ENCODE measurements around the gene CC2D2B.
"Not testable (repeated sequence)": the region's sequence is repeated elsewhere in the genome, so short reads cannot be mapped to it uniquely, and the experiment has no call there.

The CC2D2B gene

DNA sequence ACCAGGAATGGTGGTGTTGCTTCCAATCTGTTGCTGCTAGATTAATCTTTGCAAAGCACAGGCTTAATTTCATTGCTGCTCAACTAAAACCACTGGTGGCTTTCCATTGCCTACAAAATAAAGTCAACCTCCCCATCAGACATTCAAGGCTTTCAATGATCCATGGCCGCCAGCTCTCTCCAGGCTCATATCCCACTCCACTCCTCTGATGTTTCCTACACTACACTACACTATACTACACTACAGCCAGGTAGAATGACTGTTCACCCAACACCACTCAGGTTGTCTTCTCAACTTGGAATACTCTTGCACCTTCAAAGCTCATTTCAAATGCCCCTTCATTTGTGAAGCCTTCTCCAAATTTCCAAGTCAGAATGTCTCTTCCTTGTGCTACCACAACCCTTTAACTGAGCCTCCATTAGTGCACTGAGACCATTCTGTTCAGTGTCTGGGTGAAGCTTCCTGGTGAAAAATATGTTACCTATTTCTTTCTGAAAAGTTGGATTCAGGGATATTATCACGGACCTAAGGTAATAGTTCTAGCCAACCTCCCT lies 35.5 kb upstream of the CC2D2B start:
- TF ChIP-seq EZH2phosphoT487 (IDR thresholded peaks at IDR 0.05; ENCODE audit: low read depth) = no peak
- TF ChIP-seq, protein P1, sequence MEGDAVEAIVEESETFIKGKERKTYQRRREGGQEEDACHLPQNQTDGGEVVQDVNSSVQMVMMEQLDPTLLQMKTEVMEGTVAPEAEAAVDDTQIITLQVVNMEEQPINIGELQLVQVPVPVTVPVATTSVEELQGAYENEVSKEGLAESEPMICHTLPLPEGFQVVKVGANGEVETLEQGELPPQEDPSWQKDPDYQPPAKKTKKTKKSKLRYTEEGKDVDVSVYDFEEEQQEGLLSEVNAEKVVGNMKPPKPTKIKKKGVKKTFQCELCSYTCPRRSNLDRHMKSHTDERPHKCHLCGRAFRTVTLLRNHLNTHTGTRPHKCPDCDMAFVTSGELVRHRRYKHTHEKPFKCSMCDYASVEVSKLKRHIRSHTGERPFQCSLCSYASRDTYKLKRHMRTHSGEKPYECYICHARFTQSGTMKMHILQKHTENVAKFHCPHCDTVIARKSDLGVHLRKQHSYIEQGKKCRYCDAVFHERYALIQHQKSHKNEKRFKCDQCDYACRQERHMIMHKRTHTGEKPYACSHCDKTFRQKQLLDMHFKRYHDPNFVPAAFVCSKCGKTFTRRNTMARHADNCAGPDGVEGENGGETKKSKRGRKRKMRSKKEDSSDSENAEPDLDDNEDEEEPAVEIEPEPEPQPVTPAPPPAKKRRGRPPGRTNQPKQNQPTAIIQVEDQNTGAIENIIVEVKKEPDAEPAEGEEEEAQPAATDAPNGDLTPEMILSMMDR (IDR thresholded peaks at IDR 0.05; ENCODE audit: low read depth, low read length) = no peak
- Histone ChIP-seq H3K9ac (ENCODE audit: low read length) (no peak overlapping the region), H4K20me1 (ENCODE audit: insufficient read depth, low read length) (no peaks in the 10 kb centered on the region), H3K4me3 (ENCODE audit: low read length) (no peak overlapping the region), H2AFZ (ENCODE audit: low read depth, low read length) (no peak overlapping the region), H3K27me3 (ENCODE audit: low read depth, low read length) (no peaks in the 10 kb centered on the region), H3K9me3 (ENCODE audit: insufficient read depth, low read length) (no peaks in the 10 kb centered on the region), H3K79me2 (ENCODE audit: low read length) (no peaks in the 10 kb centered on the region), H3K4me2 (ENCODE audit: low read length) (no peak overlapping the region), H3K4me1 (ENCODE audit: low read length) (peaks cover 2% of the 10 kb centered on the region), H3K36me3 (replicated peaks; ENCODE audit: low read depth, low read length) (peaks cover 27% of the 10 kb centered on the region), H3K27ac (ENCODE audit: low read length) (no peak overlapping the region)

DNA sequence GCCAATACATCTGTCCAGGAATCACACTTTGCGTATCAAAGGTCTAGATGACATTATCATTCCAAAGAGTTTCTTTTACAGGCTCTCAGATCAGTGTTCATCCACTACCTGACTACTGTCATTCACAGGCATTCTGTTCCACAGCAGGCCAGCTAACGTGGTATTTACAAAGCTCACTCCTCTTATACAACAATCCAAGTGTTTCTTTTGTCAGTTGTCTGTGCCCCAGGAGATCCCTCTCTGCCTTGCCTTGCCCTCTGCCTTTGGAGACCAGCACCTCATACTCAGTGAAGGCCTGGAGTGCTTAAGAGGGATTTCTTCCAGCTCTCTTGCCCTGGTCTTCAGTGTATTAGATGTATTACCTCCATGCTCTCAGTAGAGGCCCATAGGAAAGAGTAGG lies 34.6 kb upstream of the CC2D2B start:
- Histone ChIP-seq H3K4me1 (ENCODE audit: low read length) (peaks cover 11% of the 10 kb centered on the region), H3K4me3 (ENCODE audit: low read length) (no peak overlapping the region), H3K4me2 (ENCODE audit: low read length) (no peak overlapping the region), H3K36me3 (replicated peaks; ENCODE audit: low read depth, low read length) (peaks cover 24% of the 10 kb centered on the region), H3K9me3 (ENCODE audit: insufficient read depth, low read length) (no peaks in the 10 kb centered on the region), H4K20me1 (ENCODE audit: insufficient read depth, low read length) (no peaks in the 10 kb centered on the region), H3K27me3 (ENCODE audit: low read depth, low read length) (no peaks in the 10 kb centered on the region), H3K79me2 (ENCODE audit: low read length) (no peaks in the 10 kb centered on the region), H3K27ac (ENCODE audit: low read length) (no peak overlapping the region), H3K9ac (ENCODE audit: low read length) (no peak overlapping the region), H2AFZ (ENCODE audit: low read depth, low read length) (no peak overlapping the region)
- TF ChIP-seq, protein P1 (IDR thresholded peaks at IDR 0.05; ENCODE audit: low read depth, low read length) = no peak
- TF ChIP-seq EZH2phosphoT487 (IDR thresholded peaks at IDR 0.05; ENCODE audit: low read depth) = no peak

DNA sequence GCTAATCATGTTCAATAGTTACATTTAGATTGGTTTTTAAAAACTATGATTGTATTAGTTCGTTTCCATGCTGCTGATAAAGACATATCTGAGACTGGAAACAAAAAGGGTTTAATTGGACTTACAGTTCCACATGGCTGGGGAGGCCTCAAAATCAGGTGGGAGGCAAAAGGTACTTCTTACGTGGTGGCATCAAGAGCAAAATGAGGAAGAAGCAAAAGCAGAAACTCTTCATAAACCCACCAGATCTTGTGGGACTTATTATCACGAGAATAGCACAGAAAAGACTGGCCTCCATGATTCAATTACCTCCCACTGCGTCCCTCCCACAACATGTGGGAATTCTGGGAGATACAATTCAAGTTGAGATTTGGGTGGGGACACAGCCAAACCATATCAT lies 34.1 kb upstream of the CC2D2B start:
- H3K27ac ChIP-seq (ENCODE audit: low read length) = no peak overlapping the region
- TF ChIP-seq, protein P1 (IDR thresholded peaks at IDR 0.05; ENCODE audit: low read depth, low read length) = no peak
- TF ChIP-seq EZH2phosphoT487 (IDR thresholded peaks at IDR 0.05; ENCODE audit: low read depth) = no peak
- H3K9ac ChIP-seq (ENCODE audit: low read length) = no peak overlapping the region
- H3K4me3 ChIP-seq (ENCODE audit: low read length) = no peak overlapping the region
- H3K79me2 ChIP-seq (ENCODE audit: low read length) = no peaks in the 10 kb centered on the region
- H3K36me3 ChIP-seq (replicated peaks; ENCODE audit: low read depth, low read length) = peaks cover 24% of the 10 kb centered on the region
- no peaks in the 10 kb centered on the region for H3K9me3 ChIP-seq (ENCODE audit: insufficient read depth, low read length)
- H2AFZ ChIP-seq (ENCODE audit: low read depth, low read length) = no peak overlapping the region
- peaks cover 15% of the 10 kb centered on the region for H3K4me1 ChIP-seq (ENCODE audit: low read length)
- no peak overlapping the region for H3K4me2 ChIP-seq (ENCODE audit: low read length)
- no peaks in the 10 kb centered on the region for H4K20me1 ChIP-seq (ENCODE audit: insufficient read depth, low read length)
- H3K27me3 ChIP-seq (ENCODE audit: low read depth, low read length) = no peaks in the 10 kb centered on the region

DNA sequence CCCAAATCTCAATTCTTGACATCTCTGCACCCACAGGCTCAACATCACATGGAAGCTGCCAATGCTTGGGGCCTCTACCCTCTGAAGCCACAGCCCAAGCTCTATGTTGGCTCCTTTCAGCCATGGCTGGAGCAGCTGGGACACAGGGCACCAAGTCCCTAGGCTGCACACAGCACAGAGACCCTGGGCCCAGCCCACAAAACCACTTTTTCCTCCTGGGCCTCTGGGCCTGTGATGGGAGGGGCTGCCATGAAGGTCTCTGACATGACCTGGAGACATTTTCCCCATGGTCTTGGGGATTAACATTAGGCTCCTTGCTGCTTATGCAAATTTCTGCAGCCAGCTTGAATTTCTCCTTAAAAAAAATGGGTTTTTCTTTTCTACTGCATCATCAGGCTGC lies 33.0 kb upstream of the CC2D2B start:
- not testable (repeated sequence) for H3K9me3 ChIP-seq (ENCODE audit: insufficient read depth, low read length); H3K4me2 ChIP-seq (ENCODE audit: low read length); H3K27me3 ChIP-seq (ENCODE audit: low read depth, low read length); H3K4me3 ChIP-seq (ENCODE audit: low read length); H2AFZ ChIP-seq (ENCODE audit: low read depth, low read length); H3K27ac ChIP-seq (ENCODE audit: low read length); H4K20me1 ChIP-seq (ENCODE audit: insufficient read depth, low read length); H3K9ac ChIP-seq (ENCODE audit: low read length); H3K79me2 ChIP-seq (ENCODE audit: low read length)
- Histone ChIP-seq H3K4me1 (ENCODE audit: low read length) (peaks cover 15% of the 10 kb centered on the region), H3K36me3 (replicated peaks; ENCODE audit: low read depth, low read length) (peaks cover 24% of the 10 kb centered on the region)

DNA sequence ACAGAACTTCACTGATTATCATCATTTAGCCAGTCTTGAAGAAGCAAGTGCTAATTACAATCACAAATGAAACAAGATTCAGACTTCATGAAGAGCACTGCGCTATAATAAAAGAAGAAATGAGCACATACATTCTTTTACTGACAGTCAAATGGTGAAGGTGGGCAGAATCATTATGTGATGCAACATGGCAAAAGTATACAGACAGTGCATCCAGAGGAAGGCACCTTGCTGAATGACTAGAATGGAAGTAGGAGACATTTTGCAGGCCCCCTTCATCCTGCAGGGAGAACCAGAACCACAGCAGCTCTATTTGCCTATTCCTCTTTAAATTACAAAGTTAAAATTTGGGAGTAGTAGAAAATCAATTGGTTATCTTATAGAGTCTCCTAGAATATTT lies 31.0 kb upstream of the CC2D2B start:
- Histone ChIP-seq H4K20me1 (ENCODE audit: insufficient read depth, low read length) (no peaks in the 10 kb centered on the region), H3K27me3 (ENCODE audit: low read depth, low read length) (no peaks in the 10 kb centered on the region), H2AFZ (ENCODE audit: low read depth, low read length) (no peak overlapping the region), H3K4me3 (ENCODE audit: low read length) (no peak overlapping the region), H3K4me2 (ENCODE audit: low read length) (no peak overlapping the region), H3K9ac (ENCODE audit: low read length) (no peak overlapping the region), H3K36me3 (replicated peaks; ENCODE audit: low read depth, low read length) (peaks cover 20% of the 10 kb centered on the region), H3K27ac (ENCODE audit: low read length) (no peak overlapping the region), H3K79me2 (ENCODE audit: low read length) (no peaks in the 10 kb centered on the region), H3K4me1 (ENCODE audit: low read length) (peaks cover 26% of the 10 kb centered on the region), H3K9me3 (ENCODE audit: insufficient read depth, low read length) (no peaks in the 10 kb centered on the region)
- no peak for TF ChIP-seq EZH2phosphoT487 (IDR thresholded peaks at IDR 0.05; ENCODE audit: low read depth)
- TF ChIP-seq, protein P1 (IDR thresholded peaks at IDR 0.05; ENCODE audit: low read depth, low read length) = no peak

Measured in OCI-LY3 (cell line).